Stimulated activated CD8-positive, alpha-beta memory T cell treated with anti-CD3 and anti-CD28 coated beads, Interleukin-4, amount 100 ng/mL, for 48 hours (primary cell): ENCODE measurements around the gene ALOX15B.

ENCODE experiments used
- DNase-seq: peaks from one replicate; pipeline ENCODE4 v3.0.0-alpha.2; 2020

The ALOX15B gene

DNA sequence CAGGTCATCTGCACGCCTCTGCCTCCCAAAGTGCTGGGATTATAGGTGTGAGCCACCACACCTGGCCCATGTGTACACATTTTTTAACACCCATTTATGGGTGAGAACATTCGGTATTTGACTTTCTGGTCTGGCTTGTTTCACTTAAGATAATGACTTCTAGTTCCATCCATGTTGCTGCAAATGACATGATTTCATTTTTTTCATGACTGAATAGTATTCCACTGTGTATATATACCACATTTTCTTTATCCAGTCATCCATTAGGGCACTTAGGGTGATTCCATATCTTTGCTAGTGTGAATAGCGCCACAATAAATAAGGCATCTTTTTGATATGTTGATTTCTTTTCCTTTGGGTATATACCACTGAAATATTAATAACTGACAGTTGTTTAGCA lies 43.0 kb downstream of the ALOX15B start:
- DNase-seq = no peak

DNA sequence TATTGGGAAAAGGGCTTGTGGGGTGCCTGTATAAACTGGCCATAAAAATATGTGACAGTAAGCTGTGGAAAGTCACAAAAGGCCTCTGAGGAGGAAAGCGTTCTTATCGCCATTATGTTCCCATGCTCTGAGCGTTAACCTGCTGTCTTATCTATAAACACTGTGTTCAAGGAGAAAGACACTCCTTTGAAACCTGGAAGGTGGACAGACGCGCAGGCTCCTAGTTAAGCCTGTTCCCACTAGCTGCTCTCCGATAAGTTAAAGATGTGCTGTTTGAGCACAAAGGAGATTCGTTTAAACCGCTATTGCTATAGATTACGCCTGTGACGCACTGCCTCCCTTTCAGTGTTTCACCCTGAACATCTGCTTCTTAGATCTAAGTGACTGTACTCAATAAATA lies 43.4 kb downstream of the ALOX15B start:
- no peak for DNase-seq

DNA sequence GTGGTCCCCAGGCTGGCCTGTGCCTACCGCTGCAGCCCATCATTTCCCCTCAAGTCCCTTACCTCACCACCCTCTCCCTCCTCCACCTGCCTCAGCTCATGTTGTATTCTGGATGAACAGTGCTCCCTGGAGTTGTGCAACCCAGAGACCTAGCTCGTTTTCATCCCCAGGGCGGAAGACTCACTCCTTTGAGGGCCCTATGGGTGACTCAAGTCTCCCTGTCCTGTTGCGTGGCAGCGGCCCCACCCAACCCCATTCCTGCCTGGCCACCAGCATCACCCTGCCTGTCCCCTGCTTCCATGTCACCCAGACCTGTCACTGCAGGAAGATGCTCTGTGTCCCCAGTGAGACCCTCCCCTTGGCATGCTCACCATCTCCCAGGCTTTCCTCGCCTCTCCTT lies 45.4 kb downstream of the ALOX15B start:
- no peak for DNase-seq

DNA sequence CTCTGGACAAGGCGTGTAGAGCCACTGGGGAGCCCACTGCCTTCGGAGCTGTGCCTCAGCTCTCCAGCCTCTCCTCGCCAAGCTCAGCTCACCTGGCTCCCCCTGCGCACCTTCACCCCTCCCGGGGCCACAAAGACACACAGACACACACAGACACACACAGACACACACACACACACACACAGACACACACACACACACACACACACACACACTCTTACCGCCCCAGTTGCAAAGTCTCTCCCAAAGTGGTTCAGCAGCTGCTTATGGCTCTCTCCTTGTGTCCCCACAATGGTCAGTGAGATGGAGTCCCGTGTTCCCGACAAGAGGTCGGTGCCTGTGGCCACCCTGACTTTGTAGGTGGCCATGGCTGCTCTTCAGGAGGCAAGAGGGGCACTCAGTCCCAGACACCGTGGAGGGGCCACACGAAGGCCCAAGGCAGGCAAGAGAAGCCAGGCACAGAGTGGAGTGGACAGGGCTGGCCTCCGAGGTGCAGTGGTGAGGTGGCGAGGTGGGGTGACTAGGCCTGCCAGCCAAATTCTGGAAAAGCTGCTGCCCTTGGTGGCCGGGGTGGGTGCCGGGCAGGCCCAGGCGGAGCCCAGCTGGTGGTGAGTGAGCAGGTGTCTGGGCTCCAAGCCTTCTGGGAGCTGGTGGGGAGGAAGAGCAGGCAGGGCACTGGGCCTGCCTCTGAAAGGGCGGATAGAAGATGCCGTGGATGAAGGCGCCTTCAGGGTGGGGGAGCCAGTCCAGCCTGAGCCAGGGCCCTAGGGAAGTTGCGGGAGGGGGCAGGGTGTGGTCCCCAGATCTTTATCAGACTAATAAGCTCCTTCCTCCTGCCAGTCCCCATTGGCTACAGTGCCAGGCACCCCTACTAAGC lies 48.5 kb downstream of the ALOX15B start, which contains the start of gene ALOX12B:
Gene ALOX12B, minus strand, starts transcription at position 642 of the 877 bp plus-strand sequence. Its CDS starts 274 bp downstream, at position 368.
- DNase-seq = no peak

DNA sequence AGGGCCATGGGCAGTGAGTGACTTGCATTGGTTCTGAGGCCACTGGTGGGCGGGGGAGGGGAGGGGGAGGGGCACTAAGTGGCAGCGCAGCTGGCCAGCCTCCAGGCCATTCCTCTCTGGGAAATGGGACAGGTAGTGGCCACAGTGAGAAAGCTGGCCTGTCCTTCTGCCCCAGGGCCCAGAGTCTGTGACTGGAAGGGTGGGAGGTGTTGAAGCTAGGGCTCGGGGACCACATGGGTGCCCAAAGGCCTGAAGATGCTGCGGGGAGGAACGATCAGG lies 49.0 kb downstream of the ALOX15B start:
- no peak for DNase-seq

DNA sequence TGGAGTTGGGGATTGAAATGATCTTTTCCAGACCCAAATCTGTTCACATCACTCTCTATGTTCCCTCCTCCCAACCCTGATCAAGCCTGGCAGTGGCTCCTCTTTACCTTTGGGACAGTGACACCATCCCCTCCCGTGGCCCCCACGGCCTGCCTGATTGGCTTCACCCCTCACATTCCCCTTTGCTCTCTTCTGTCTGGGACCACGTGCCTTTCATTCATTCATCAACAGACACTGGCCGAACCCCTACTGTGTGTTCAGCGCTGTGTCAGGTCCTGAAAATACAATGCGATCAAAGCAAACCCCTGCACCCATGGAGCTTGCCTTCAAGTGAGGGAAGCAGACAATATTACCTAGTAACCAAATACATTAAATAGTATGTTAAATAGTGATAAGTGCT lies 50.9 kb downstream of the ALOX15B start:
- DNase-seq = no peak

DNA sequence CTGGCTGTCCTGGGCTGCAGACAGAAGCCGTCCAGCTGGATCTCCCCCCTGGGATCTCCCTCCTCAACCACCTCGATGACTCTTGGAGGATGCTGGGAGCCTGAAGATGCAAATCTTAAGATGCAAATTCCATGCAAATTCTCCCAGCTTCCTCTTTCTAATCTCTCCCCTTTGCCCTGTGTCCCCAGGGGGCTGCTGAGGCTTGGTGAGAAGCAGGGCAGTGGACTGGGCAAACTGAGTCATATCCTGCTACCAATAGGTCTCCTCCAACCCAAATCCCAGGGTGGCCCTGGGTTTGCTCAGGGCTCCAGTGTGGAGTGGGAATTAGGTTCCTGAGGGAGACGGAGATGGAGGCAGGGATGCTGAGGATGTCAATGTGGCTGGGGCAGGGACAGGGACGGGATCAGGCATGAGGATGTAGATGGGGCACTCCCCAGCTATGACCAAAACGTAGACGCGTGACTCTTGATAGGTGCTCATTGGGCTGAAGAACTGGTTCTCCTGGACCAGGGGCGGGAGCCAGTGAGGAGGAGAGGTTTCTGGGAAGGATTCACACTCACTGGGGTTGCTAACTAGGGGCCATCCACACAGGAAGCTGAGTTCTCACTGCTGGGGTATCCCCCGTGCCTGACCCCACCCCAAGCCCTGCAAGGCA lies 52.3 kb downstream of the ALOX15B start:
- no peak for DNase-seq

DNA sequence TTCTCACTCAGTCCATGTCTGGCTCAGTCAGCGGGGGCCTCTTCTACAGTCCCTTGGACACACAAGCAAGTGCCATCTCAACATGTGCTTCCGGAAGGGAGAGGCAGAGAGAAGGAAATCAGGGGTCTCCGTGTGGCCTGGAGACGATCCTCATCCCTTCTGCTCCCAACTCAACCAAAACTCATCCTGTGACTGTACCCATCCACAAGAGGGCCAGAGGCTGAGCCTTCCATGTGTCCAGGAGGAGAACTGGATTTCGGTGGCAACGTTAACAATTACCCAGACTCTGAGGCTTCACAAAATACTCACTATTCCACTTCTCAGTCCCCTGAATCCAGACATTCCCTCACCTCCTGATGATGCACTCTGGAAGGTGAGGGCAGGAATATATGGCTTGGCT lies 56.5 kb downstream of the ALOX15B start:
- DNase-seq = no peak

DNA sequence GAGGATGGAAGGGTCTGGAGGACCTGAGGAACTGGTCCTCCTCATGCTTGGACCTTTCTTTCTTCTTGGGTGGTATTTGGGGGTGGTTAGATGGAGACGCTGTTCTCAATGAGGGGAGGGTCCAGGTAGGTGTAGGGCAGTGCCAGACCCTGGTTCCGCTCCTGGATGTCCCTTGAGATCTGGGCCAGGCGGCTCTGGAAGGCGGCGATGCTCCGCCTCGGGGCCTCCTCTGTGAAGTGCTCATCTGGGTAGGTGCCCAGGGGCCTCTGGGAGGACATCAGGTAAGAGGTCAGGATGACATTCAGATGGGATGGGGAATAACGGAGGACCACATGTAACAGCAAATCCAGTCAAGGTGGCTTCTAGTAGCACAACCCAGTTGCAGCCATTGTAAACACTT lies 57.7 kb downstream of the ALOX15B start:
- DNase-seq = no peak
